NCI-H1417 treated with DMSO at 0.1 percent for 48 hours (cell line): ENCODE data around the gene CRY1.
A peak's percentile ranks its signal among the peaks of the same experiment; 100 is the strongest.
"Not testable (repeated sequence)": the region's sequence is repeated elsewhere in the genome, so short reads cannot be mapped to it uniquely, and the experiment has no call there.

Experiments
- DNase-seq: peaks from one replicate; lab custom pipeline; 2025; lab: John Stamatoyannopoulos, UW

The CRY1 gene

DNA sequence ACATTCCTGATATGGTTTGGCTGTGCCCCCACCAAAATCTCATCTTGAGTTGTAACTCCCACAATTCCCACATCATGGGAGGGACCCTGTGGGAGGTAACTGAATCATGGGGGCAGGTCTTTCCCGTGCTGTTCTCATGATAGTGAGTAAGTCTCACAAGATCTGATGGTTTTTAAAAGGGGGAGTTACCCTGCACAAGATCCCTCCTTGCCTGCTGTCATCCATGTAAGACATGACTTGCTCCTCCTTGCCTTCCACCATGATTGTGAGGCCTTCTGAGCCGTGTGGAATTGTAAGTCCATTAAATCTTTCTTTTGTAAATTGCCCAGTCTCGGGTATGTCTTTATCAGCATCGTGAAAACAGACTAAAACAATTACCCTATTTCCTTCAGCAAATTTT is 90.7 kb downstream of the CRY1 start:
- not testable (repeated sequence) for DNase-seq

DNA sequence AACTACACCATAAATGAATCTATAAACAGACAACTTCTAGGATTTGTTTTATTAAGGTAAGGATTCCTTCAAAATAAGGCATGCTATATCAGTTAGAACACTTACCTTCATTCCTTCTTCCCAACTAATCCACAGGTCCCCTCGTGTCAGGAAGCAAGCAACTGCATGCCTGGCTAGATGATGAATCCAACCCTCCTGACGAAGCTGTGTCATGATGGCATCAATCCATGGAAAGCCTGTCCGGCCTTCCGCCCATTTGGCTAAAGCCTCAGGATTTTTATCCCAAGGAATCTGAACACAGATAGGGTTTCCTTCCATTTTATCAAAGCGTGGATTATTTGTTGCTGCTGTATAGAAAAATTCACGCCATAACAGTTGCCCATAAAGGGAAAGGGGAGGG is 93.9 kb downstream of the CRY1 start:
- no peak for DNase-seq

DNA sequence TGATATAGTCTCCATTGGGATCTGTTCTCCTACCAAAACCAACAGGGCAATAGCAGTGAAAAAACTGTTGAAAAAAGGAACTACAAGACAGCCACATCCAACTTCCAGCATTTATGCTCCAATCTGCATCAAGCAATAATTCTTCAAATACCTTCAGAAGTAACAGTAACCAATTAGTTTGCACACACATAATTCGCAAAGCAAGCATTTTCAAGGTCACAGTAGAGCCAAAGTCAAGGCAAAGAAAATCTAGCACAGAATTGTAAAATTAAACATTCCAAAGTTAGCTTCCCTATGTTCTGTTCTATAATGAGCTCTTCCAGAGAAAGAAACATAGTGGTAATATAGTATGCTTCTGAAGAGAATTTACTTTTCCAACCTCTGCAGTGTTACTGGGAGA is 95.4 kb downstream of the CRY1 start:
- DNase-seq: no peak

DNA sequence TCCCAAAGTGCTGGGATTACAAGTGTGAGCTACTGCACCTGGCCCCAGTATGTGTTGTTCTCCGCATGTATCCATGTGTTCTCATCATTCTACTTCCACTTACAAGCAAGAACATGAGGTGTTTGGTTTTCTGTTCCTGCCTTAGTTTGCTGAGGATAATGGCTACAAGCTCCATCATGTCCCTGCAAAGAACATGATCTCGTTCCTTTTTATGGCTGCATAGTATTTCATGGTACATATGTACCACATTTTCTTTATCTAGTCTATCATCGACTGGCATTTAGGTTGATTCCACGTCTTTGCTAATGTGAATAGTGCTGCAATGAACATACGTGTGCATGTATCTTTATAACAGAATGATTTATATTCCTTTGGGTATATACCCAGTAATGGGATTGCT is 97.2 kb downstream of the CRY1 start:
- not testable (repeated sequence) for DNase-seq

DNA sequence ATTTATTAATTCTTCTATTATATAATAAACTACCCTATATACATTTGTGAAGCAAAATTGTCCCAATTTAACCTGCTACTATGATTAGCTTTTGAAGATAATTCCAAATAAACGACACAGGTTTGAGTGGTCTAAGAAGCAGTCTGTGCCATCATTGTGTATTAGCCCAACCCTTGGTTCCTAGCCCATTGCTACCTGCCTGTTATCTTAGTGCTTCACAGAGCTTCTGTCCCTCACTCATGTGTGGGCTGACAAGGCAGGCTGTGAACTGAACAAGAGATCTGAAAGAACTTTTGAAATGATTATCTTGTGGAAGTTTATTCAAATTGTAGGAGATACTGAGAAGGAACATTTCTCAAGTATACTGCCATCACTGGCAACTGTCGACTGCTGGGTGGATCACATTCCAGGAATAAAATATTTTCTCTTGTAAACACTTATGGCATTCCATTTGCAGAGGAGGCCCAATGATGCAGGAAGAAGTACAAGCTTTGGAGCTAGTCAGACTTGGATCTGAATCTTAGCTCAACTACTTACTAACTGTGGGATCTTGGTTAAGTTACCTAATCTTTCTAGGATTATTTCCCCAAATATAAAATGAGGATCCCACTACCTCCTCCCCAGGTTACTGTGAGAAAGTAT is 98.6 kb downstream of the CRY1 start:
- DNase-seq: no peak

DNA sequence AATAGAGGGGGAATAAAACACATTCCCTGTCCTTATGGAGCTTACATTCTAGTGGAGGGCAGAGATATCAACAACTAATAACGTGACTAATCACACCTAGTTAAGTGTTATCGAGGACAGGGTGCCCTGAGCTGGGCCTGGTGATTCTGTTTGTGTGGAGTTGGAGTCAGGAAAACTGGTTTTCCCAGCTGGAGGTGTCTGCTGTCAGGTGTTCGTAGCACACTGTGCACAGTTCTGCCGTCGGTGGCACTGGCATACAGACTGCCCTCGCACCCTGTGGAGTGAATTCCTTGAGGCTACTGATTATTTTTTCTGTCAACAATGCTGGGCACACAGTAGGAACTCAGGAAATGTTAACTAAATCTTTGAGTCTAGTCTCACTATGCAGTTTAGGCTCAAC is 105.5 kb downstream of the CRY1 start:
- DNase-seq: no peak

DNA sequence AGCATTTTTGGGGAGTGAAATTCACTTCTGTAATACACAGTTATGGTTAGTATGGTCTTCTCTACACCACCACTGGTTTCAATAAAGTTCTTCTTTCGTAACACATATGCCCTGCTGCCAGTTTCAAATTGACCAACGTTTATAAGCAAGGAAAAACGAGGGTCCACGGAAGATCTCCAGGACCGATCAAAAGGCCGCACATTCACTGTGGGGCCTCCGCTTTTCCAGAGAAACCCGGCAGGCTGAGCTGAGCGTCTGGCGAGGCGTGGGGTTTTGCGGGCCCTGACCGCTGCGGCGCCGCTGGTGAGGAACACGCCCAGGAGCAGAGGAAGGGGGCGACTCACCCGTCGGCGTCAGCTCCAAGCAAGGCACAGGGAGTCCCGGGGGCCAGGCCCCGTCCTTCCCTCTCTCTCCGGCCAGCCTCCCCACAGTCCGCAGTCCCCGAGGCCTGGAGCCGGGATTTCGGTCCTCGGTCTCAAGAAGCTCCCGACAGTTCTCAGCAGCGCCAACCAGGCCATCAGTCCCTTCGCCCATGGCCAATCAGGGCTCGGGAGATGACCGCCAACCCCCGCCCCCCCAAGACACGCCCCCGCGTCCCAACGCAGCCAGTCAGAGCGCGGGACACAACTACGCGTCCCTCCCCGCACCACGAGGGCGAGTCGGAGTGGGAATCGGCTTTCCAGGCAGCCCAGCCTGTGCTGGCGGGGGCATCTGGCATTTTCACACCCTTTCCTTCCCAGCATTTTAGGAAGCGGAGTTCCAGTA is 106.5 kb downstream of the CRY1 start, which contains the start of gene MTERF2:
TSS of gene MTERF2 (minus strand) at position 522 of the 765 bp plus-strand sequence. CDS start 8,432 bp downstream, outside the sequence.
- peak; percentile 66 for DNase-seq

DNA sequence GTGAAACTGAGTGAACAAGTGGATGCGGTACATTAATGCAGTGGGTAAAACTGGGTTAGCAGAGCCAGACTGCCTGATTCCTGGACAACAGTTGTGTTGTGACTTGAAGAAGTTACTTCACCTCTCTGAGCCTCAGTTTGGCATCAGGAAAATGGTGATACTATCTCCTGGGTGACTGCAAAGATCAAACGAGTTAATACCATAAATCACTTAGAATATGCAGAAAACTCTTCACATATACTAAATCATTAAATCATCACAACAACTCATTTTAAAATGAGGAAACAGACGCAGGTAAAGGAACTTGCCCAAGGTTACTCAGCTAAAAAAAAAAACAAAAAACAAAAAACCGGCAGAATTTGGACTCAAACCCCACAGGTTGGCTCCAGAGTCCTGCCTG is 107.2 kb downstream of the CRY1 start:
- DNase-seq: no peak

DNA sequence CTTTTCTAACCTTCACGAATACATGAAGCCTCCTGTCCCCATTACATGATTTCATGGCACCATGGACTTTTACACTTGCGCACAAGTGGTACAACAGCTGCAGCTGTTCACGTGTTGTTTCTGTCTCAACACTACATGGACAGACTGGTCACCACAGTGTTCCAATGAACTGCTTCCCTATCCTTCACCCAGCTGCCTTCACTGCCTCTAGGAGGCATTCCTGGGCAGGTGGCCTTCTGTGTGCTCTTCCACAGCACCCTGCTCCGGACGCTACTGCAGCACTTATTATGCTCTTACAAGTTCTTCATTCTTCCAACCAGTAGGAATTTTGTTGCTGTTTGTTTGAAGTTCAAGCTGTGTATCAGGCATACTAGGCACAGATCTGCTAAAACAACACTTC is 107.9 kb downstream of the CRY1 start:
- no peak for DNase-seq

DNA sequence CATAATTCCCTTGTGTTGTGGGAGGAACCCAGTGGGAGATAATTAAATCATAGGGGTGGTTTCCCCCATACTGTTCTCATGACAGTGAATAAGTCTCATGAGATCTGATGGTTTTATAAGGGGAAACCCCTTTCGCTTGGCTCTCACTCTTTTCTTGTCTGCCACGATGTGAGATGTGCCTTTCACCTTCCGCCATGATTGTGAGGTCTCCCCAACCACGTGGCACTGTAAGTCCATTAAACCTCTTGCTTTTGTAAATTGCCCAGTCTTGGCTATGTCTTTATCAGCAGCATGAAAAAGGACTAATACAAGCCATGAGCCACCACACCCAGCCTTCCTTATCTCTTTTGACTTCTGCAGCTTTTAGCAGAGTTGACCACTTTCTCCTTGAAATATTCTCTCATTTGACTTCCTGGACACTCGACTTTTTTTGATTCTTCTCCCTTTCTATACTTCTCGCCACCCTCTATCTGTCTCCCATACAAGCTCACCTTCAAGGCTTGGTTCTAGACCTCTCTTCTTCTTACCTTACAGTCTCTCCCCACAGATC is 108.7 kb downstream of the CRY1 start:
- no peak for DNase-seq

DNA sequence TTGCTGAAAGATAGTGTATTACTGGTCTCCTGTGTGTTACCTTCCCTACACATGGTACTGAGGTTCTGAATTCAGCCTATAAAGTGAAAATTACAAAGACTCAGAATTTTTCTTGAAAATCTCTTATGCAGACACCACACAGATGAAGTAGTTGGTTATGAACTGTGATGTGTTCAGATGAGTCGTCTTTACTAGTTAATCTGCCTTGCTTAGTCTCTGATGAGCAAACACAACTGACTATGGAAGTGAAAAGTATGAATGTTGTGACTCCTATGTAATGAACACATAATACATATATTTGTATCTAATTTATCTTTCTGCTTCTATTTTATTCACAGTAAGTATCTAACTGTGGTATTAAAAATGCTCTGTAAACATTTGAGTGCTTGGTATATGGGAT is 111.1 kb downstream of the CRY1 start:
- DNase-seq: no peak

DNA sequence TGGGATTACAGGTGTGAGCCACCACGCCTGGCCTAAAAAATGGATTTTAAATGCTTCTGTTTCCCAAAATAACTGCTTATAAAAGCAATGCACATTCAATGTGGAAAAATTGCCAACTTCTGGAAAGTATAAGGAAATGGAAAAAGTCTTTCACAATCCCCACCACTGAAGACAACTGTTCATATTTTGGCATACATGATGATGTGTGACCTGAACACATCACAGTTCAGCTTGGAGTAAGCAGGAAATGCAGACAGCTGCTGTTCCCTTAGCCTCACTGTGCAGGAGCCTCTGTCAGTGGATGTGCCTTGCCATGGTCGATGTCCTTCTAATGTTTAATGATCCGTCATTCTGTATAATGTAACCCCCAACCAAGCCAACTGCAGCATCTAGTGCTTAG is 111.6 kb downstream of the CRY1 start:
- DNase-seq: no peak

DNA sequence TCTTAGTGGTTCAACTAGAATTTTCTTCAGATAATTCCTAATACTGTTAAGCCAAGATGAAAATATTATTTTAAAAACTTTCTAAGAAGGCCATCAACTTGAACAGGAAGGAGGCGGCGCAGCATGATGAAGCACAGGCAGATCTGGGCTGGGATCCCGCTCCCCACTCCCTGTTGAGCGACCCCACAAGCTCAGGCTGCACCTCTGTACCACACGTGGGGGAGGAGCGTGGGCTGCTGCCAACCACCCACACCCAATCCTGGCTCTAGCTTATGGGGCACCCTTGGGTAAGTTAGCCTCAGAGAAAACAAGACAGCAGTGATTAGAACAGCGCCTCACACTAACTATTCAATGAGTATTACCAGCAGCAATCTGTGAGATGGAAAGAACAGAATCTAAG is 112.4 kb downstream of the CRY1 start:
- DNase-seq: no peak

DNA sequence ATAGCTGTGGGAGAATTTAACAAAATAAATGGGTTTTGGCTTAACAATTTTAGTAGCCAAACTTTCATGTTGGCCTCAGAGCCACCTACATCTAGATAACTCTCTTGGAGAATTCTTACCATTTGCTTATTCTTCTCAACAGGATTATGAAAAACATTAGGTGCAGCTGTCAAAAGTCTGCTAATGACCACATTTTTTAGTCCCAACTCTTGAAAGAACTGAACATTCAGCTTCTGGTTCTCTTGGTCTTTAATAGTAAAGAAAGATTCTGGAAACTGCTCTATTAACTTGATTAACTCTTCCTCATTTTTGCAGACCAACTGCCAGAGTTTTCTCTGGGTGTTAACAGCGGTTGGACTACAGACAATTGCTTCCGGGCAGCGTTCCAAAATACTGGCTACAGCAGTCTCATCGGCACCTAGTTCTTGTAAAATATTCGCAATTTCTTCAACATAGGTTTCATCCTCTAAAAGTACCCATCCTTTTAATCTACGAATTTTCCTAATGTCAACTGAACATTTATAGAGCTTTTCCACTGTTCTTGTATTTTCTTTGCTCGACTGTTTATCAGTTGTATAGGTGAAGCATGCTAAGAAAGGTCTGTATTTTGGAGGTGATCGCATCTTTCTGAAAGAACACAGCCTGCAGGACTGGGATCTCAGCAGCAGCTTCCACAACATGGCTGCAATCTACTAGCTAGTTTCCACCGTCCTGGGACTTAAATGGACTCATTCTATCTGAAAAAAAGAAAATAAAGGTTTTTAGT is 115.1 kb downstream of the CRY1 start:
- DNase-seq: no peak

DNA sequence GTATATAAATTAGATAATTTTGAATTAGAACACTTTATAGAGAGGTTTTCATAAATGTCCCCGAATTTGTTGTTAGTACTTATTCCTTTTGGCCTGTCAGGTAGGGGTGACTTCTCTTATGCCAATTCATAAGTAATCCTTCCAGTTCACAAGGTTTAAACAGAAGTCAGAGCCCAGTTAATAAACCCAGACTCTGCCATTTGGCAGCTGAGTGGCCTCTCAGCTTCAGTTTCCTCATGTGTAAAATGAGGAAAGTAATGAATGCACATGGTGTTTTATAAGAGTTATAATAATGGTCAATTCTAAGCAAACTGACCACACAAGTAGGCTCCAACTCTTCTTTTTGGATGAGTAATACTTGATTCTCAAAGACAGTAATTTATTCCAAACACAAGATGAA is 116.7 kb downstream of the CRY1 start:
- no peak for DNase-seq

DNA sequence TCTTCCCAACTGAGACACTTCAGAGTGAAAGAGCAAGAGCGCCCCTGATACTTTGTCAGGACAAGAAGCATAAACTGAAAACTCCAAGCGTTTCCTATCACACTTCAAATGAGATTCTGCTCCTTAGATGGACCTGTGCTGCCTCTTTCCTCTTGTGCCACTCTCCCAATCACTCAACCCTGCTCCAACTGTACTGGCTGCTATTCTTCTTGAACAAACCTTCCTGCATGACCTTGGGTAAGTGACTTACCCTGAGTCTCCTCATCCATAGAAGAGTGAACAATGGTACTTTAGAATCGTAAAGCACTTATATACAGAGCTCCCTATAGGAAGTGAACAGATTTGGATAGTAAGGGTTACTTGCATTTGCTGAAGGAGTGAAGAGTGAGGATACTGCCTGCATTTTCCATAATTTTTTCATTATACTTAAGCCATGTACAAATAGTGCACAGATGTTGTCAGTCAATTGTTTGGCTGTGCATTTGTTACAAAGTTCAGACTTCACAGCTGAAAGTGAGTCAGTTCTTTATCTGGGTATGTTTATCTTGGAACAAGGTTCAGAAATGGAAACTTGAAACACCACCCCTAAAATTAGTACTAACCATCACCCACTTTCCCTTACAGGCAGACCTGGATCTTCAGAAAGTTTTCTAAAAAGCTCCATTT is 117.2 kb downstream of the CRY1 start:
- no peak for DNase-seq

DNA sequence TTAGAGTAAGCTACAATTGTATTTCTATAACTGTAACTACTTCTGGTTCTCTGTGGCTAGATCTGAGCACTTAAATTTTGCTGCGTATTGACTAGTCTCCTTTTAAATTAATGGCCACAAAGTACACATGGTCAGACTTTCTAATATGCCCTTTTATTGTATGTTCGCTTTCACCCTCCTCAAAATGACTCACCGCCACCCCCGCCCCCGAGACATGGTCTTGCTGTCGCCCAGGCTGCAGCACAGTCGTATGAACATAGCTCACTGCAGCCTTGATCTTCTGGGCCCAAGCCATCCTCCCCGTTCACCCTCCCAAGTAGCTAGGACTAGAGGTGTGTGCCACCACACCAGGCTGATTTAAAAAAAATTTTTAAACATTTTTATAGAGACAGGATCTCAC is 118.3 kb downstream of the CRY1 start:
- DNase-seq: no peak

DNA sequence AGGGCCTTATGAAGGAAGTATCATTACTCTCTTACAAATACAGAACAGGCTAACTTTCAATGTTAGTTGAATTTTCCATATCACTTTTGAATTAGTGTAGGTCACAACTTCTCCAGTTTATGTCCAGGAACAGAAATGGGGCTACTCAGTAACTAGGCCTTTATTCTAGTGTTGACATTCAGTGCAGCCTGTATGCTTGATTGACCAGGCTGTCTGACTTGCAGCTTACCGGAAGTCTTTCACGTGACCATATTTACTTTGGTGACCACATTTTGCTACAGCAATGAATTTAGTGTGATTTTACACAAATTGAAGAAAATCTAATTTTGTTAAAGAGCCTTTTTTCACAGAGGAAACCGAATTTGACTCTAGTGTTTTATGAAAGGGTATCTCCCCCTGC is 118.8 kb downstream of the CRY1 start:
- no peak for DNase-seq

DNA sequence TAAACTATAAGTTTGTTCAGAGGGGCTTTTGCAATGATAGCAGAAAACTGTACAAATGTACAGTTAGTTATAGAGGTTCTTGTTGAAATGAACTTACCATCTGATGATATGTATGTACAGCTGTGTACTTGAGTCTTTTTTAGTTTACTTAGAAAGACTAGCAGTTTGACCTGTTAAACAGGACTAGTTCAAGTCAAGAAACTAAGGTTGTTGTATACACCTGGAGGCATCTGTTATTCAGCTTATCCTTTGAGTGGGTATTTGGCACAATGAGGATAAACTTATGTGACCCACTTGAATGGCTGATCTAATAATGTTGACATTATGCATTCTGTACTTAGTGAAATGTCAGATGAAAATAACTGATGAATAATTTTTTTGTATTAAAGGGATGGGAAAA is 119.8 kb downstream of the CRY1 start:
- no peak for DNase-seq

DNA sequence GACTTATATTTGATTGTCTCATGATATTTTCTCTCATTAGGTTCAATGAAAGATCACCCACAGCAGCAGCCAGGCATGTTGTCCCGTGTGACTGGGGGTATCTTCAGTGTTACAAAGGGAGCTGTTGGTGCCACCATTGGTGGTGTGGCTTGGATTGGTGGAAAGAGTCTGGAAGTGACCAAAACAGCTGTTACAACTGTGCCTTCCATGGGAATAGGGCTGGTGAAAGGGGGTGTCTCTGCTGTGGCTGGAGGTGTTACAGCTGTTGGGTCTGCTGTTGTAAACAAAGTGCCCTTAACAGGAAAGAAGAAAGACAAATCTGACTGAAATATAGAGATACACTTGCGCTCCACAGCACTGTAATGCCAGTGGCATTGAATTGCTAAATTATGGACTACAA is 122.3 kb downstream of the CRY1 start:
- no peak for DNase-seq

DNA sequence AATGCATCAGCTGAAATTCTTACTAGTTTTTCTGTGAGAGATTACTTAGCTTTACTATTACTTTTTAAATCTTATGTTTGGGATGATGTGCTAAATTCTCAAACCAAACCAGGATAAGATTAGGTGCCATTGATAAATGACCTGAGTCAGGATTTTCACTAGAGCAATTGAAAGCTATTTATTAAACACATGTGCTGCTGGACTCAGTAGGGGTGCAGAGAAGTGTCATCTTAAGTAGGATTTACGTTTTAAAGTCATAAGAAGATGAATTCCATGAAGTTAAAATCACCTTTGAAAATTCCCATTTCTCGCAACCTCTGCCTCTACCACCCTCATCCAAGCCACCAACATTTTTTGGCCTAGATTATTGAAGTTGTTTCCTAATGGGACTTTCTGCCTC is 128.8 kb downstream of the CRY1 start:
- no peak for DNase-seq

DNA sequence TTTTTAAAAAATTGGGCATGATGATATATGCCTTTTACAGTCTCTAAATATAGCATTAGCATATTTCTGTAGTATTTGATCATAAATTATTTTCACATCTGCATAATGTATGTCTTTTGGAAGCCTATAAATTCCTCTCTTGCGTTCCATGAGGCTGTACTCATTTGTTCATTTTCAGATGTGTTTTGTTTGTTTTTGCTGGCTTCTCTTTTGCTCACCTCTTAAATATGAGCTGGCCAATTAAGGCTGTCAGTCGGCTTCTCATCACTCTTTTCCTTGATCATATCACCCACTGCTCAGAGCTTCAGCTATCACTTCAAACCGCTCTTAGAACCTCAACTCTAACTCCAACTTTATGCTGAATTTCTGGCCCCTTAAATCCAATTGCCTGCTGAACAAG is 131.1 kb downstream of the CRY1 start:
- no peak for DNase-seq
